Tibial nerve (tissue), 4 donors: ENCODE data around the gene AMACR.

Source experiments
- CTCF ChIP-seq, 5 experiments: fragments of 200-600 bp in 3 of 5; fragments of 450-650 bp in 2 of 5; sonication (generic) in 3 of 5; IDR thresholded peaks; one replicate each; pipeline ENCODE4 v1.5.1; 2016 to 2019; ENCODE audit warnings: antibody characterized with exemption in 5 of 5, mild to moderate bottlenecking in 3 of 5, moderate library complexity in 2 of 5
- EP300 ChIP-seq, 2 donors: sonication (generic); formaldehyde crosslinking; IDR thresholded peaks; one replicate each; pipeline ENCODE4 v1.6.1; 2017; ENCODE audit warnings: antibody characterized with exemption in 2 of 2, mild to moderate bottlenecking in 1 of 2
- POLR2A ChIP-seq, 2 donors: fragments of 450-650 bp; IDR thresholded peaks; one replicate each; pipeline ENCODE4 v1.6.1; 2017; ENCODE audit warnings: antibody characterized with exemption in 2 of 2, mild to moderate bottlenecking in 2 of 2, moderate library complexity in 2 of 2

- TF ChIP-seq POLR2A (IDR thresholded peaks at IDR 0.05) (no peak), CTCF (IDR thresholded peaks at IDR 0.05) (no peak), EP300 (IDR thresholded peaks at IDR 0.05) (no peak)
Measured at GRCh38 chr5:33941090-33941489, 66.8 kb downstream of the AMACR start.
